ENCODE measurements around the gene RPH3AL. TPM values are rescaled to one million over a fixed set of nuclear protein-coding genes. Genes with fewer than 3 reads are reported as not detected.
"Not testable (repeated sequence)": the region's sequence is repeated elsewhere in the genome, so short reads cannot be mapped to it uniquely, and the experiment has no call there.

RPH3AL gene
- total RNA-seq, 1 donor: 2.0 TPM

- no peak for DNase-seq (ENCODE audit: low read depth)
These were observed 116.6 kb downstream of the RPH3AL start for GRCh38 chr17:235831-236640.

DNA sequence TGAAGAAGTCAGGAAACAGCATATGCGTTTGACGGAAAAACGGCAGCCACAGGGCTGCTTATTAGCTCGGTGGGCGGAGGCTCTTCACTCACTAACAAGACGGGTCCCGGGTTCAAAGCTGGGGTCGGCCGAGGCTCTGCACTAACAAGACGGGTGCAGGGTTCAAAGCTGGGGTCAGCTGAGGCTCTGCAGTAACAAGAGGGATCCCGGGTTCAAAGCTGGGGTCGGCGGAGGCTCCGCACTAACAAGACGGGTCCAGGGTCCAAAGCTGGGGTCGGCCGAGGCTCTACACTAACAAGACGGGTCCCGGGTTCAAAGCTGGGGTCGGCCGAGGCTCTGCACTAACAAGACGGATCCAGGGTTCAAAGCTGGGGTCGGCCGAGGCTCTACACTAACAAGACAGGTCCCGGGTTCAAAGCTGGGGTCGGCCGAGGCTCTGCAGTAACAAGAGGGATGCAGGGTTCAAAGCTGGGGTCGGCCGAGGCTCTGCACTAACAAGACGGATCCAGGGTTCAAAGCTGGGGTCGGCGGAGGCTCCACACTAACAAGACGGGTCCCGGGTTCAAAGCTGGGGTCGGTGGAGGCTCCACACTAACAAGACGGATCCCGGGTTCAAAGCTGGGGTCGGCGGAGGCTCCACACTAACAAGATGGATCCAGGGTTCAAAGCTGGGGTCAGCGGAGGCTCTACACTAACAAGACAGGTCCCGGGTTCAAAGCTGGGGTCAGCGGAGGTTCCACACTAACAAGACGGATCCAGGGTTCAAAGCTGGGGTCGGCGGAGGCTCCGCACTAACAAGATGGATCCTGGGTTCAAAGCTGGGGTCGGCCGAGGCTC lies 117.4 kb downstream of the RPH3AL start:
- DNase-seq (ENCODE audit: low read depth); H3K4me3 ChIP-seq (ENCODE audit: low read depth, low read length): not testable (repeated sequence)

More at GRCh38 chr17:235831-236640, 116.6 kb downstream of the RPH3AL start:
- H3K4me3 ChIP-seq (ENCODE audit: low read depth, low read length): no peak overlapping the region
- no peak for TF ChIP-seq CTCF (IDR thresholded peaks at IDR 0.05; ENCODE audit: insufficient read depth, low read length)

- H3K4me3 ChIP-seq (ENCODE audit: low read depth, low read length); DNase-seq (ENCODE audit: low read depth): not testable (repeated sequence)
These were observed 118.2 kb downstream of the RPH3AL start for GRCh38 chr17:234163-234993.

DNA sequence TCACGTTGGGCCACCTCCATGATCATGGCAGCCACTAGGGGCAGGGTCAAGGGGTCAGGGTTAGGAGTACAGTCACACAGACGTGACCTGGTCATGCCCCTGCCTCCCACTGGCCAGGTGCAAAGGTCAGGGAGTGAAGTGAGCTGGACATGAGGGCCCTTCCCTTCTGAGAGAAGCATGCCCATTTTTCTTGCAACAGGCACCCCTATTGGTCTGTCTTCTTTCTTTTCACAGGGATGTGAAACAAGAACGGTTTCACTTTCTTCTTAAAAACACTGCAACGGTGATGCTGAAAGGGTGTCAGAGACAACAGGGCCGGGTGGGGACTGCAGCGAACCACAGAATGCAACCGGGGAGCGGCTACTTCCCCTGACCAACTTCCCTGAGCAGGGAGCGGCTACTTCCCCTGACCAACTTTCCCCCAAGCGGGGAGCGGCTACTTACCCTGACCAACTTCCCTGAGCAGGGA lies 119.1 kb downstream of the RPH3AL start:
- no peak for TF ChIP-seq CTCF (IDR thresholded peaks at IDR 0.05; ENCODE audit: insufficient read depth, low read length)
- no peak for DNase-seq (ENCODE audit: low read depth)
- no peak overlapping the region for H3K4me3 ChIP-seq (ENCODE audit: low read depth, low read length)

GRCh38 chr17:231966-232807 lies 120.4 kb downstream of the RPH3AL start:
- no peak for TF ChIP-seq CTCF (IDR thresholded peaks at IDR 0.05; ENCODE audit: insufficient read depth, low read length)
- DNase-seq (ENCODE audit: low read depth): no peak
- H3K4me3 ChIP-seq (ENCODE audit: low read depth, low read length): no peak overlapping the region

GRCh38 chr17:231191-231965 lies 121.2 kb downstream of the RPH3AL start:
- H3K4me3 ChIP-seq (ENCODE audit: low read depth, low read length): no peak overlapping the region
- no peak for DNase-seq (ENCODE audit: low read depth)
- TF ChIP-seq CTCF (IDR thresholded peaks at IDR 0.05; ENCODE audit: insufficient read depth, low read length): no peak
